ENCODE data around the gene MEG3.

DNA sequence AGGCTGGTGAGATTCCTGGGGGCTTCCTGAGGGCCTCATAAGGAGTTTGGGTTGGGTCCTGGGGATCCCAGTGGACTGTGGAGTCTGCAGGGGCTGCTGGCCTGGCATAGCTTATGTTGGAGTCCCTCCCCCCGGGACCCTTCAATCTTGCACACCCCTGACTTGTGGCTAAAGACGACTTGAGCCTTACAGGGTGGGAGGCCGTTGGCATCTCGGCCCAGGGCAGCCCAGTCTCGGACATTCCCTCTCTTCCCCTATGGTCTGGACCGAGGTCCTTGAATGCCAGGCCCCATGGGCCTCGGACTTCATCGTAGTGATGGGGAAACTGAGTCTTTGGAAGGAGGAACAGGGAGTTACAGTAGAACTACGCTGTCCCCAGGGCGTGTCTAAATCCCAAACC, 65.1 kb downstream of the MEG3 start:
- TF ChIP-seq CTCF (IDR thresholded peaks at IDR 0.05), result no peak
- TF ChIP-seq EP300 (IDR thresholded peaks at IDR 0.05), result no peak
- TF ChIP-seq POLR2AphosphoS5 (IDR thresholded peaks at IDR 0.05), result no peak
